ENCODE data around the gene IL1RAPL1. TPM values are rescaled to one million over a fixed set of nuclear protein-coding genes. Genes with fewer than 3 reads are reported as not detected.

The IL1RAPL1 gene
- total RNA-seq, 4 donors from 2014 or later: 0.42 to 0.99 (median 0.46) TPM

DNA sequence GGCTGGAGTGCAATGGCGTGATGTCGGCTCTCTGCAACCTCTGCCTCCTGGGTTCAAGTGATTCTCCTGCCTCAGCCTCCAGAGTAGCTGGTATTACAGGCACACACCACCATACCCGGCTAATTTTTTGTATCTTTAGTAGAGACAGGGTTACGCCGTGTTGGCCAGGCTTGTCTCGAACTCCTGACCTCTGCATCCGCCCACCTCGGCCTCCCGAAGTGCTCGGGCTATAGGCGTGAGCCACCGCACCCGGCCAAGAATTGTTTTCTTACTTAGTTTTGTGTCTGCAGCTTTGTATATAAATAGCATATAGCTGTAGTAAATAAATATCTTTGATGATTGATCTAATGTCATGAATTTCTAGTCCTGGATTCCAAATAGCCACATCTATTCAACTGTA is 81.1 kb downstream of the IL1RAPL1 start:
- Histone ChIP-seq H3K27me3 (no peaks in the 10 kb centered on the region), H3K27ac (replicated peaks in 1 of 4) (no peak overlapping the region), H3K4me1 (no peaks in the 10 kb centered on the region), H3K9me3 (no peaks in the 10 kb centered on the region), H3K36me3 (no peaks in the 10 kb centered on the region), H3K4me3 (no peak overlapping the region)
- intact Hi-C loops (cut with DNase I): no loop called here
- no peak for DNase-seq (ENCODE audit: extremely low spot score)
- WGBS: 84% methylated on average over 13 of the region's 13 CpGs
- TF ChIP-seq POLR2A (IDR thresholded peaks at IDR 0.05; ENCODE audit: low read depth): no peak
- TF ChIP-seq EP300 (IDR thresholded peaks at IDR 0.05): no peak
- TF ChIP-seq, protein P1, sequence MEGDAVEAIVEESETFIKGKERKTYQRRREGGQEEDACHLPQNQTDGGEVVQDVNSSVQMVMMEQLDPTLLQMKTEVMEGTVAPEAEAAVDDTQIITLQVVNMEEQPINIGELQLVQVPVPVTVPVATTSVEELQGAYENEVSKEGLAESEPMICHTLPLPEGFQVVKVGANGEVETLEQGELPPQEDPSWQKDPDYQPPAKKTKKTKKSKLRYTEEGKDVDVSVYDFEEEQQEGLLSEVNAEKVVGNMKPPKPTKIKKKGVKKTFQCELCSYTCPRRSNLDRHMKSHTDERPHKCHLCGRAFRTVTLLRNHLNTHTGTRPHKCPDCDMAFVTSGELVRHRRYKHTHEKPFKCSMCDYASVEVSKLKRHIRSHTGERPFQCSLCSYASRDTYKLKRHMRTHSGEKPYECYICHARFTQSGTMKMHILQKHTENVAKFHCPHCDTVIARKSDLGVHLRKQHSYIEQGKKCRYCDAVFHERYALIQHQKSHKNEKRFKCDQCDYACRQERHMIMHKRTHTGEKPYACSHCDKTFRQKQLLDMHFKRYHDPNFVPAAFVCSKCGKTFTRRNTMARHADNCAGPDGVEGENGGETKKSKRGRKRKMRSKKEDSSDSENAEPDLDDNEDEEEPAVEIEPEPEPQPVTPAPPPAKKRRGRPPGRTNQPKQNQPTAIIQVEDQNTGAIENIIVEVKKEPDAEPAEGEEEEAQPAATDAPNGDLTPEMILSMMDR (IDR thresholded peaks at IDR 0.05): no peak

DNA sequence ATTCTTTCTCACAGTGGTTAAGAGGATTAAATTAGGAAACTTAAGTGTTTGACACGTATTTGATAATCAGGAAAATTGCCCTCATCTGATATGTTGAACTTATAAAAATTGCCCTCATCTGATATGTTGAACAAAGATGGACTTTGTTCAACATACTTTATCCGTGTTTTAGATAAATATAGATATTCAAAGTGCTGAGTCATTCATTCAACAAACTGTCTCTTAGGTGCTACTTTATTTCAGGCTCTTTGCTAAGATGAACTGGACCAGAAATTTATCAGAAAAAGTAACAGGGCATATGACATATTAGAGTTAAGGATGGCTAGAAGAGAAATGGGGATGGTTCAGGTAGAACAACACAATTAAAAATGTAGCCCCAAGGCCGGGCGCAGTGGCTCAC is 81.7 kb downstream of the IL1RAPL1 start:
- Histone ChIP-seq H3K36me3 (no peaks in the 10 kb centered on the region), H3K9me3 (no peaks in the 10 kb centered on the region), H3K4me1 (no peaks in the 10 kb centered on the region), H3K27ac (replicated peaks in 1 of 4) (no peak overlapping the region), H3K27me3 (no peaks in the 10 kb centered on the region), H3K4me3 (no peak overlapping the region)
- WGBS: 69% methylated on average over 4 of the region's 4 CpGs
- no peak for DNase-seq (ENCODE audit: extremely low spot score)
- intact Hi-C loops (cut with DNase I): no loop called here
- TF ChIP-seq, protein P1 (IDR thresholded peaks at IDR 0.05): no peak
- TF ChIP-seq POLR2A (IDR thresholded peaks at IDR 0.05; ENCODE audit: low read depth): no peak
- no peak for TF ChIP-seq EP300 (IDR thresholded peaks at IDR 0.05)
- TF ChIP-seq POLR2AphosphoS5 (IDR thresholded peaks at IDR 0.05): no peak

DNA sequence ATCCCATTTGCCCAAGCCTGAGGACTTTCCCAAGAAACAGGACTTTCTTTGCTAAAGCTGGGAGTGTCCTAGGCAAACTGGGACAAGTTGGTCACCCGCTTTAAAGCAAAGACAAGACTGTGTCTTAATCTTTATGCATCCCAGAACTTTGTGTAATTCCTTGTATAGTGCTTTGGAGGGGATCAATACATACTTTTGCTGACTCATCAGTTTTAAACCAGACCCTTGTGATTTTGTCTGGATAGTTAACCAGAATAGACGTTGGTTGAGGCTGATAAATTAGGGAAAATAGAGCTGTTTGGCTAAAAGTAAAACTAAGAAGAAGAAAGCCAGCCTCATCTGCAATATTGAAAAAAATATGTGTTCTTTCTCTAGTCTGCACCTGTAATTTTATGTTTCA is 82.8 kb downstream of the IL1RAPL1 start:
- WGBS: 57% methylated on average over 2 of the region's 2 CpGs

DNA sequence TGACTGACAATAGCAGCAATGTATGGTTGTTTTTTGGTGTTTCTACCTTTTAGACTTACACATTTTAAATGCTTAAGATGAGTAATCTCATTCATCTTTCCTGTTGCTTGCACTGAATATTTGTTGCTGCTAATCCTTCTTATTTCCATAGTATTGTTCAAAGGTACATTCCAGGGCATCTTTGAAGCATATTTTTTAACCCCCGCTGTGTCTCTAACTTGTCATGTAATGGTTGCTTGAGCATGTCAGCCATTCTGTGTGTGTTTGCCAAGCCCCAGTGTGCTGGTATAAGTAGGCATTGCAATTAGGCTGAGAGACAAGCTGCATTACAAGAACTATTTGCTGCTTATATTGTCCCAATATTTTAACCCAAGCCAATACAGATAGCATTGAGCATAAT is 87.9 kb downstream of the IL1RAPL1 start:
- Histone ChIP-seq H3K27ac (replicated peaks in 1 of 4) (no peak overlapping the region), H3K36me3 (no peaks in the 10 kb centered on the region), H3K9me3 (no peaks in the 10 kb centered on the region), H3K27me3 (no peaks in the 10 kb centered on the region), H3K4me1 (no peaks in the 10 kb centered on the region), H3K4me3 (no peak overlapping the region)
- intact Hi-C loops (cut with DNase I): no loop called here
- WGBS: 0% methylated on average over 1 of the region's 1 CpG
- TF ChIP-seq POLR2A (IDR thresholded peaks at IDR 0.05; ENCODE audit: low read depth) (no peak), POLR2AphosphoS5 (IDR thresholded peaks at IDR 0.05) (no peak)
- TF ChIP-seq, protein P1 (IDR thresholded peaks at IDR 0.05): no peak
- no peak for DNase-seq (ENCODE audit: extremely low spot score)

More for the DNA sequence above, 82.8 kb downstream of the IL1RAPL1 start:
- Histone ChIP-seq H3K27me3 (no peaks in the 10 kb centered on the region), H3K4me1 (no peaks in the 10 kb centered on the region), H3K27ac (replicated peaks in 1 of 4) (no peak overlapping the region), H3K4me3 (no peak overlapping the region), H3K36me3 (no peaks in the 10 kb centered on the region), H3K9me3 (no peaks in the 10 kb centered on the region)
- no peak for DNase-seq (ENCODE audit: extremely low spot score)
- TF ChIP-seq POLR2AphosphoS5 (IDR thresholded peaks at IDR 0.05): no peak
- no peak for TF ChIP-seq EP300 (IDR thresholded peaks at IDR 0.05)
- TF ChIP-seq, protein P1 (IDR thresholded peaks at IDR 0.05): no peak
- TF ChIP-seq POLR2A (IDR thresholded peaks at IDR 0.05; ENCODE audit: low read depth): no peak
- intact Hi-C loops (cut with DNase I): no loop called here

DNA sequence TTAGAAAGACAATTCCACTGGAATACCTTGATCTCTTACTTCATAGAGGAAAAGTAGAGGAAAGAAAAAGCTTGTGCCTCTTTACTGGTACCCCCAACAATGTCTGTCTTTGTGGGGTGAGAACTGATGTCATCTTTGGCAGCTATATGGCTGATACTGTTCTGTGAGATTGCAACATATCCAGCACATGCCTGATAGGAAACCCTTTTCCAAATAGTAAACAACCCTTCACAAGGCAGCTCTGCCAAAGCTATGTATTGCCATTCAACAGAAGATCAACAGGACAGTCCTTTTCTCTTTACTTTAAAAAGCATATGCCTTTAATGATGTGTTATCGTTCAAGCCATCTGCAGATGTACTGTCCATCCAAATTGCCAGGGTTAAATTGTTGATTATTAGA is 105.9 kb downstream of the IL1RAPL1 start:
- H3K4me1 ChIP-seq: no peaks in the 10 kb centered on the region
- intact Hi-C loops (cut with DNase I): no loop called here
- TF ChIP-seq EP300 (IDR thresholded peaks at IDR 0.05) (no peak), POLR2AphosphoS5 (IDR thresholded peaks at IDR 0.05) (no peak), POLR2A (IDR thresholded peaks at IDR 0.05; ENCODE audit: low read depth) (no peak)
- TF ChIP-seq, protein P1 (IDR thresholded peaks at IDR 0.05): no peak
- H3K27ac ChIP-seq (replicated peaks in 1 of 4): no peak overlapping the region
- H3K4me3 ChIP-seq: no peak overlapping the region
- no peaks in the 10 kb centered on the region for H3K36me3 ChIP-seq
- WGBS: 74% methylated on average over 1 of the region's 1 CpG
- no peaks in the 10 kb centered on the region for H3K9me3 ChIP-seq
- DNase-seq (ENCODE audit: extremely low spot score): no peak
- H3K27me3 ChIP-seq: no peaks in the 10 kb centered on the region

All from esophagus muscularis mucosa (tissue), 4 donors.